HG03135 (cell line): ENCODE results near the gene LENG9.

Source experiments
- ATAC-seq: cut with Tn5 transposase; IDR thresholded peaks from one replicate; pipeline ENCODE4 v1.9.1; 2021; ENCODE audit warnings: mild to moderate bottlenecking, moderate library complexity; ENCODE audit not compliant: unreplicated experiment

LENG9 gene

DNA sequence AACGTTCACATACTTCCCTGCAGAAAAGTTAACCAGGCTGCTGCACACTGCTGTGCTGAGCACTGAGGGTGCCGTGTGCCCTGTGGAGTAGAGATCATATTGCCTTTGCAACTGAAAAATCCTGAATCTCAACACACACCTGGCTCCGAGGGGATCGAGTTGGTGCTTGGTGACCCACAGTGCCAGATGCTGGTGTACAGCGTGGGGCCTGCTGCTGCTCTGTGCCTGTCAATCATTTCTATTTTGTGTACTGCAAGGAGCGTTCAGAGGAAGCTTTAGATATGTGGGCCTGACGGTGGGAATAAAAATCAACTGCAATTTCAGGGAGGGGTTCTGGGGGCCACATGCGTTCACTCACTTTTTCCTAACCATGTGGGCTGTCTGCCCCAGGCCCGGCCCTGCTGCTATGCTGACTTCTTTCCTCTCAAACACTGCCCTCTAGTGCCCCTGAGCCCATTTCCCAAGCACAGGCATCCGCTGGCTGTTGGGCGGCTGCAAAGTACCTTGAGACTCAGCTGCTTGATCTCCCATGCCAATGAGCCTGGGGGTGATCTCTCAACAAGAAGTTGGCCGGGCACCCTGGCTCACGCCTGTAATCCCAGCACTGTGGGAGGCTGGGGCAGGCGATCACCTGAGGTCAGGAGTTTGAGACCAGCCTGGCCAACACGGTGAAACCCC, 24.3 kb downstream of the LENG9 start:
- ATAC-seq: no peak

GRCh38 chr19:54436628-54437252, 26.8 kb downstream of the LENG9 start:
- no peak for ATAC-seq

DNA sequence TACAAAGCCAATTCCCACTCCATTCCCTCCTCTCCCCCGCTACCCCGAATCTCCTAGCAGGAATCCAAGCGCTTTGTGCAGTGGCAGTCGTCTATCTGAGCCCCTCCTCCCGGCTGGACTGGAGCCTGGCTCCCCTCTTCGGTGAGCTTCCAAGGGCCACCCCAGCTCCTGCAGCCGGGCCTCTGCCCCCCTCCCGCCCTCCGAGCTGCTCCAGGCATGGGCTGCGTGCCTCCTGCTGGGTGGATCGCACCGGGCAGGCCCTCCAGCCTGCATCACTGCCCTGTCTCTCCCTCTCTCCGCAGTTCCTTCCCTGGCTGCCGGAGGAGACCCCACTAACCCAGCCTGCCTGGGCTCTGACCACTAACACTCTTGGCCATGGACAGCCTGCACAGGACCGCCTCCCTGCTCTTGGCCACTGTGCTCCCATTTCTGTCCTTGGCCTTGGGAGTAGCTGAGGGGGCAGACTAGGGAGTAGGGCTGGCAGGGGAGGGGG, 27.5 kb downstream of the LENG9 start:
- ATAC-seq: no peak

- ATAC-seq: no peak
These were observed 28.0 kb downstream of the LENG9 start for GRCh38 chr19:54435551-54436016.

GRCh38 chr19:54434873-54435214, 28.7 kb downstream of the LENG9 start:
- ATAC-seq: no peak

DNA sequence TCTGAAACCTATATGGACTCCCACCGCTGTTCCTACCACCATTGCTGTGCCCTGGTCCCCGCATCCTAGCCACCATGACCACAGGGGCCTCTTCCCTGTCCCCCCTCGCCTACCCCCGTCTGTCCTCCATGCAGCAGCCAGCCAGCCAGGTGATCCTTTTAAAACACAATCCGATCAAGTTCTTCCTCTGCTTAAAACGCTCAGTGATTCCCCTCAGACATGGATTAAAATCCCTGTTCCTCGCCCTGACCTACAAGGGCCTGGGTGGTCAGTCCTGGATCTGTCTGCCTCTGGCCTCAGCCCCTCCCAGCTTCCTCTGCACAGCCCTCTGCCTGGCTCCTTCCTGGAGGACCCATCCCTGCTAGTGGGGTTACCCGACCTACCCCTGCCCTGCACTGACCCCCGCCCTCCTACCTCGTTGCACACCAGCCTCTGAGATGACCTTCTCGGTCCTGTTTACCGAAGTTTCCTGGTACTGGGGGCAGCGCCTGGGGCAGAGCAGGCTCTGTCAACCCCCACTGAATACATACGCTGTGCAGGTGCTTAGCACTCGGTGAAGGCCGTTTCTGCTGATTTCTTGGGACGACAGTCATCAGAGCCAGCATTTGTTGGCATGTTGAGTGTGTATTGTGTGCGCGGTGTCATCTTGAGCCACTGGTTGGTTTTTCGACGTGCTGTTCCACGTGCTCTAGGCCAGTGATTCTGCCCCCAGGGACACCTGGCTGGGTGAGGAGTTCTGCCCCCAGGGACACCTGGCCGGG, 29.3 kb downstream of the LENG9 start:
- ATAC-seq: no peak

- ATAC-seq: no peak
These were observed 29.9 kb downstream of the LENG9 start for GRCh38 chr19:54433697-54434096.

DNA sequence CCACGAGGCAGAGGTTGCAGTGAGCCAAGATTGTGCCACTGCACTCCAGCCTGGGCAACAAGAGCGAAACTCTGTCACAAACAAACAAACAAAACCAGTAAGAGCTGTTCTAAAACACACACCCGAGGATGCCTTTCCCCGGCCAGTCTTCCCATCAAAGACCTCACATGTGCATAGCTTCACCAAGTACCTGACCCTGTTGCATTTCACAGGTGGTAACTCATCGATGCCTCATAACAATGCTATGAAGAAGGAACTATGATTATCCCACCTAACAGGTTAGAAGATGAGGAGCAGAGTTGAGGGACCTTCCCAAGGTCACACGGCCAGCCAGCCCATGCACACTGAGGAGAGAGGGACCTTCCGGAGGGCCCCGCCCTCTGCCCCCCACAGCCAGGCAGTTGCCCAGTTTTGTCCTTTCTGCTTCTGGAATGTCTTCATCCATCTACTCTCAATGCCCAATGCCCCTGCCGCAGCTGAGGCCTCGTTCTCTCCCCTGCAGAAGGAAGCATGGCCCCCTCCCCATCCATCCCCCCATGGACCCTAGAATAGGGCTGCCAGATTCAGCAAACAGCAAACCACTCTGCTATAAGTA, 31.3 kb downstream of the LENG9 start:
- no peak for ATAC-seq

DNA sequence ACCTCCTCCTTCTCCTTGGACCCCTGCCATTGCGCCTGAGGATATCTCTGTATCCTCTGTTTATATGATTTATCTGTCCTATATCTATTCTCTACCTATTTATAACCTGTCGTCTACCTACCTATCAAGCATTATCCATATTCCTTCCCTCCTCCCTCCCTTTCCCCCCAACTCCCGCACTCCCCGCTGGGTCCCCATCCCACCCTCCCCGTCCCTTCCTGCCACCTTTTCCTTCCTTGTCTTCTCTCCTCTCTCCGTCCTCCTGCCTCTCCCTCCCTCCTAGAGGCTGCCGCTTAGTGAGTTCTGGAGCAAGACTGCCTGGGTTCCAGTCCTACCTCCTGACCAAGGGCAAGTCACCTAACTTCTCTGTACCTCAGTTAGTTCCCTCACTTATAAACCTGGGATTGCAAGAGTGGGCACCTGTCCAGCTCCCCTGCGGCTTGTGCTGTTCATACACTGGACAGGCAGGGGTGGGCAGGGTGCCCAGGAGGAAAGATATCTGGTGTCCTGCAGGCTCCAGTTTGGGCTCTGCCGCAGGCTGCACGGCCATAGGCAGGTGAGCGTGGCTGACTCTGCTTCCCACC, 32.2 kb downstream of the LENG9 start:
- no peak for ATAC-seq

DNA sequence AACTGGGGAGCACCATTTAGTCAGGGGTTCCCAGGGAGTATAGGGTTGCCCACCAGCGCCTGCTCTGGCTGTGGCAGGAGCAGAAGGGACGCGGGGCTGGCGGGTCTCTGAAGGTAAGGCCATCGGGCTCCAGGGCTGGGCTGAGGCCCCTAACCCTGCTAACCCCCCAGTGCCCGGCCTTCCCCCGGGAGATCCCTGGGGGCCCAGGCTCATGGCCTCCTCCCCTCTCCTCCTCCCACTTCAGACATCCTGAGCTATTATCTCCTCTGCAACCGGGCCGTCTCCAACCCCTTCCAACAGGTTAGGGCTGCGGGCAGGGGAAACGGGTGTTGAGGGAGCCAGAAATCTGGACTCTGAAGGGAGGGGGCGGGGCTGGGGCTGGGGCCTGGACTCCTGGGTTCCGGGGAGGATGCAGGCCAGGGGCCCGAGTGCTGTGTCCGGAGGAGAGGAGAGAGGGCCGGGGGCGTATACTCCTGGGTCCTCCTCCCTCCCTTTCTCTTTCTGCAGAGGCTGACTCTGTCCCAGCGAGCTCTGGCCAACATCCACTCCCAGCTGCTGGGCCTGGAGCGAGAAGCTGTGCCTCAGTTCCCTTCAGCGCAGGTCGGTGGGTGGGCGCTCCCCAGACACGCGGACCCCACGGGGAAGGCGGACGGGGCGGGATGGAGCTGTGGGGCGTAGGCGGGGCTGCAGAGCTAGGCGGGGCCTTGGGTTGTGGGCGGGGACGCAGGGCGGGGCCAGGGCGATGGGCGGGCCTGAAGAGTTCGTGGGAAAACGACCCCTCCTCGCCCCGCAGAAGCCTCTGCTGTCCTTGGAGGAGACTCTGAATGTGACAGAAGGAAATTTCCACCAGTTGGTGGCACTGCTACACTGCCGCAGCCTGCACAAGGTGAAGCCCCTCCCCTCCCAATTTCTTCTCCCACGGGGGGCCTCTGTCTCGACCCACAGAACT, 33.0 kb downstream of the LENG9 start:
- ATAC-seq: no peak

DNA sequence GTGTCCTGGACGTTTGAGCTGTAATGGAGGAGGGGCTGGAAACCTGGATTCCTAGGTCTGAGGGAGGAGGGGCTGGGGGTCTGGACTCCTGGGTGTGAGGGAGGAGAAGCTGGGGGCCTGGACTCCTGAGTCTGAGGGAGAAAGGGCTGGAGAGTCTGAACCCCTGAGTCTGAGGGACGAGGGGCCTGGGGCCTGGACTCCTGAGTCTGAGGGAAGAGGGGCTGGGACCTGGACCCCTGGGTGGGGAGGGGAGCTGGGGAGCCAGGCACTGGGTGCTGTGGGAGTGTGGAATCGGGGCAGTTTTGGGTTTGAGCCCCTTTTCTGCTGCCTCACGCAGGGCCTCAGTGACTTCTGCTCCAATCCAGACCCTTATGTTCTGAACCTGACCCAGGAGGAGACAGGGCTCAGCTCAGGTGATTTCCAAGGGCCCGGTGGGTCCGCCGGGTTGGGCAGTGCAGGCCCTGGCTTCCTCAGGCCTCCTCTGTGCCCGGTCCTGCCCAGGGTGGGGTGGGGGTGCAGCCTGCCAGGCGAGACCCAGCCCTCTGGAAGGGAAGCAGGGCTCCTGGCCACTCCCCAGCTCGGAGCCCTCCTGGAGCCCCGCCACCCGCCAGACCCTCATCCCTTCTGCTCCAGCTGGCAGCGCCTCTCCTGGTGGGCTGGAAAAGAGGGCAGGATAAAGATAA, 33.9 kb downstream of the LENG9 start:
- ATAC-seq: no peak

DNA sequence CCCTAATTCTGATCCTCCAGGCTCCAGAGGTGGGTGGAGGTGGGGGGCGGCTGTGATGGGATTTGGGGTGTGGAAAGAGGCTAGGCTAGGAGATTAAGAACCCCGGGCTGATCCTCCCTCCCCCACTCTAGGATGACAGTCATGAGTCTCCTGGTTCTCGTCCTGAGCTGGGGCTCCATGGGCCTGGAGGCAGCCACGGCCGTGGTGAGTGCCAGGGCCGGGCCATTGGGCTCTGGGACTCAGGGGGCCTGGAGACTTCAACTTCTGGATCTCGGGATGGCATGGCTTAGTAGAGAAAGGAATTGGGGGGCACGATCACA, 34.4 kb downstream of the LENG9 start:
- no peak for ATAC-seq

DNA sequence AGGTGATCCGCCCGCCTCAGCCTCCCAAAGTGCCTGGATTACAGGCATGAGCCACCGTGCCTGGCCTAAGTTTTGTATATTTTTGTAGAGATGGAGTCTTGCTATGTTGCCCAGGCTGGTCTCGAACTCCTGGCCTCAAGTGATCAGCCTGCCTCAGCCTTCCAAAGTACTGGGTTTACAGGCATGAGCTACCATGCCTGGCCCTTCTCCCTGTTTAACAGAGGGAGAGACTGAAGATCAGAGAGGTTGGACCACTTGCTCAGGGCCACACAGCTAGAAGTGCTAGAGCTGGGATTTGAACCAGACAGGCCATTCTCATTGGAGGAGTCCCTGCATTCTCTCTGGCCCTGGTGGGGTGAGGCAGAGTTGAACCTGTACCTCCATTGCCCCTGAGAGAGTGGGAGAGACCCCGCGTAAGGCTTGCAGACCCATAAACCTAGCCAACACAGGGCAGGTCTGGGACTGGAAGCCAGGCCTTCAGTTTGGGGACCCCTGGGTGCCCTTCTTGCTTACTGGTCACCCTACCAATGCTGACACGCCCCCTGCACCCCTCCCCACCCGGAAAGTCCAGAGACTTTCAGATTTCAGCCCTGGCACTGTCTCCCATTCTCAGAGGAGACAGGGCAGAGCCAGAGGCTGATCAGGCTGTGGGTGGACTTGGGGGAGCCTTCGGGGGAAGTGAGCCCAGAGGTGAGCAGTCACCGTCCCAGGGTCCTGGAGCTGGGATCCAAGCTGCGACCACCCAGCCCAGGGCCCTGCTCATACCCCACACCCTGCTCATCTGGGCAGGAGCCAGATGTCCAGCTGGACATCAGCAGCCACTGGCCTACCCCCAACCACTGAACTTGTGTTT, 35.0 kb downstream of the LENG9 start:
- no peak for ATAC-seq

DNA sequence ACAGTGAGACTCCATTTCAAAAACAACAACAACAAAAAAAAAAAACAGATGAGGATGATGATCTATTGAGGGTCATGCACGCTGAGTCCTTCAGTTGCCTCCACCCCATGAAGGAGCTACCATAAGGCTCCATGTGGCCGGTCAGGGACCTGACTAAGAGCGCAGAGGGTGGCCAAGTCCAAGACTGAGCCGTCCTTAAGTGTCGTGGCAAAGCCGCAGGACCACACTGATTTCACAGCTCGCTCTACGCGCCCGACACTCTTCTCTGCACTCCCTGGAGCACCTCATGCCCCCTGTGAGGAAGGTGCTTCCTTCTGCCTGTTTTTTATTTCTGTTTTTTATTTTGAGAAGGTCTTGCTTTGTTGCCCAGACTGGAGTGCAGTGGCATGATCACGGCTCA, 36.0 kb downstream of the LENG9 start:
- no peak for ATAC-seq

DNA sequence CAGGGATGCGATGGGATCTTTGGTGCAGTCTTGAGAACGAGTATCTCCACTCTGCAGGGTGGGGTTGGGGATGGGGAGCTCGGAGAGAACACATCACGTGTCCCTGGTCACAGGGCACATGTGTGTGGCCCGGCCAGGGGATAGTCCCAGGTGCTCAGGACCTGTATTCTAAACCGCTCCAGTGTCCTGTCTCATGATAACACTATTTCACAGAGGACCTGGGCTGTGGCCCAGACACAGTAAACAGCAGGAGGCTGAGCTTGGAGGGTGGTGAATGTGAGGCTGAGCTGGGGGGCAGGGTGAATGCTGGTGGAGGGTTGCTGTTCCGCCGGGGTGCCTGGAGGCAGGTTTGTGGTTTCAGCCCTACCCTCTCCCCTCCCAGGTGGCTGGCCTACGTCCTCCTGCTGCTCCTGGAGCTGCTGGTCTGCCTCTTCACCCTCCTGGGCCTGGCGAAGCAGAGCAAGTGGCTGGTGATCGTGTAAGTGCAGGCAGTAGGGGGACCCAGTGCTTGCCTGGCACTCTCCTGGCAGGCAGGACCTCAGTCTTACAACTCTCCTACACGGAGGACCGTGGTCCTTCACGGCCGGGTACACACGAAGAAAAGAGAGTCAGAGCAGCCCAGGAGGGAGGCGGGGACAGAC, 37.2 kb downstream of the LENG9 start:
- ATAC-seq: no peak

GRCh38 chr19:54425382-54425723, 38.2 kb downstream of the LENG9 start:
- ATAC-seq: no peak

DNA sequence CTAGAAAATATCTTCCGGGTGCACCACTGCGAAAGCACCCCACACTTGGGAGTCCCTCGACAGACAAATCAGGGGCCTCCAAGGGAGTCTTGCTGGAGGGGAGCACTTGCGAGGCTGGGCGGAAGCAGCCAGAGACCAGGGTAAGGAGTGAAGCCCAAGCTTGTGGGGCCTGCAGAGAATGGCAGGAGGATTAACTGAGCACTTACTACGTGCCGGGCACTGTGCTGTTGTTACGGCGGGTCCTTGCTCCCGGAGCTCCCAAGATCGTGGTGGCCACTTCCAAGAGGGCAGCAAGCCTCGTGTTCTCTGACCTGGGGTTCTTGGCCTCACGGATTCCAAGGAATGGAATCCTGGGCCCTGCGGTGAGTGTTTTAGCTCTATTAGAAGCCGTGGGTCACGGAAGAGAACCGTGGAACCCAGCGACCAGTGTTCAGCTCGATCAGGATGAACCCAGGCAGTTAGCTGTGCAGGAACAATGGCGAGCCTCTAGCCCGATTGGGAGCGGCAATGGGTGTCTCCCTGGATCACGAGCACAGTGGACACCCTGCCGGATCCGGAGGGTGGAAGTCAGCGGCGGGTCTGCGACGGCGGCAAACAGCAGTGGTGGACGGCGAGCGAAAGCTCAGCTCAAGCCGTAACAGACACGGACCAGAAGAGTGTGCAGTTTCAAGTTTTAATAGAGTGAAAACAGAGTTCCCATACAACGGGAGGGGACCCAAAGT, 38.8 kb downstream of the LENG9 start:
- no peak for ATAC-seq

DNA sequence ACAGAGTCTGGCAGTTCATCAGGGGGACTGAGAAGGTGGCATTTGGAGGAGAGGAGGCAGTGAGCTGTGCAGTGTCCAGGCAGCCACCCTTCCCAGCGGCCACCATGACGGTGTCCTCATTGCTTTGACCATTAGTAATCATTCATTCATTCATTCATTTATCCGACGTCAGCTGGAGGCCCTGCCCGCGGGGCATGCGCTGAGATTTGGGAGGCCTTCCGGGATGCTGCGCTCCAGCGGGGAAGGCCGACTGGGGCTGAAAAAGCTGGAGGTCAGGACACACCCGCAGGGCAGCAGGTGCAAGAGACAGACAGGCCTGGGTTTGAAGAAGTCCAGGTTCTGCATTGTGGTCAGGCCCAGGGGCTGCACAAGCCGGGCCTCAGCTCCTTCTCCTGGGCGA, 39.4 kb downstream of the LENG9 start:
- no peak for ATAC-seq
